Fibroblast of mammary gland (primary cell): ENCODE results near the gene DCLK1.

ENCODE experiments used
- DNase-seq: peaks from one replicate; pipeline ENCODE4 v3.0.0-alpha.2; 2010; ENCODE audit warnings: low read depth
- H3K4me3 ChIP-seq: 2 replicates; pipeline ENCODE4 v1.5.1; 2011; ENCODE audit warnings: low read depth, mild to moderate bottlenecking, low read length, moderate library complexity; ENCODE audit not compliant: control insufficient read depth
- CTCF ChIP-seq: conservative IDR thresholded peaks from 2 replicates; pipeline ENCODE4 v1.5.1; 2011; ENCODE audit warnings: low read depth, low read length, inconsistent platforms; ENCODE audit not compliant: control insufficient read depth, insufficient read depth

The DCLK1 gene

GRCh38 chr13:36054041-36054440 is 77.1 kb downstream of the DCLK1 start:
- no peak for DNase-seq
- TF ChIP-seq CTCF = no peak
- H3K4me3 ChIP-seq = no peak overlapping the region

- no peak for TF ChIP-seq CTCF
- DNase-seq = peak; percentile 81
- no peak overlapping the region for H3K4me3 ChIP-seq
Measured at GRCh38 chr13:36051082-36051481, 80.1 kb downstream of the DCLK1 start.

GRCh38 chr13:36046672-36047071 is 84.5 kb downstream of the DCLK1 start:
- H3K4me3 ChIP-seq = no peak overlapping the region
- no peak for DNase-seq
- no peak for TF ChIP-seq CTCF

- TF ChIP-seq CTCF = no peak
- peak; percentile 88 for DNase-seq
- no peak overlapping the region for H3K4me3 ChIP-seq
Measured at GRCh38 chr13:36038785-36039555, 92.2 kb downstream of the DCLK1 start.

GRCh38 chr13:36033035-36033434 is 98.1 kb downstream of the DCLK1 start:
- no peak for DNase-seq
- no peak for TF ChIP-seq CTCF
- no peak overlapping the region for H3K4me3 ChIP-seq

- H3K4me3 ChIP-seq = no peak overlapping the region
- TF ChIP-seq CTCF = no peak
- DNase-seq = peak; percentile 55
Measured at GRCh38 chr13:36031490-36031889, 99.7 kb downstream of the DCLK1 start.
